MG63 (cell line): ENCODE measurements around the gene MASP1. TPM values are rescaled to one million over a fixed set of nuclear protein-coding genes. Genes with fewer than 3 reads are reported as not detected.
A peak's percentile ranks its signal among the peaks of the same experiment; 100 is the strongest.

Source experiments
- DNase-seq: peaks from one replicate; pipeline ENCODE4 v3.0.0-alpha.2; 2020
- H3K27me3 ChIP-seq: fragments of 250-450 bp; sonication (Bioruptor Pico); 2 replicates; pipeline ENCODE4 v1.5.1; 2020; ENCODE audit warnings: mild to moderate bottlenecking, moderate library complexity
- H3K36me3 ChIP-seq: fragments of 250-450 bp; sonication (Bioruptor Pico); 2 replicates; pipeline ENCODE4 v1.5.1; 2020; ENCODE audit warnings: mild to moderate bottlenecking, moderate library complexity
- H3K4me3 ChIP-seq: fragments of 250-450 bp; sonication (Bioruptor Pico); 2 replicates; pipeline ENCODE4 v1.5.1; 2020; ENCODE audit warnings: mild to moderate bottlenecking, moderate library complexity
- H3K9me3 ChIP-seq: fragments of 250-450 bp; sonication (Bioruptor Pico); 2 replicates; pipeline ENCODE4 v1.5.1; 2020; ENCODE audit warnings: mild to moderate bottlenecking, moderate library complexity
- total RNA-seq: library from RNA; depleted of rRNA; stranded (reverse); fragments of >200 nt; shearing (Covaris generic); gene quantifications from 2 replicates; pipeline ENCODE4 v1.2.3, GENCODE V29; 2014; ENCODE audit warnings: low replicate concordance

Gene MASP1
- total RNA-seq, 1 experiment from 2014 or later: 96.8 TPM

- no peaks in the 10 kb centered on the region for H3K27me3 ChIP-seq
- DNase-seq: no peak
- no peaks in the 10 kb centered on the region; the same call in 1 of the 2 replicates for H3K9me3 ChIP-seq
- no peak overlapping the region for H3K4me3 ChIP-seq
- H3K36me3 ChIP-seq: no peaks in the 10 kb centered on the region
These were observed 8.1 kb upstream of the MASP1 start for GRCh38 chr3:187299611-187300010.

- H3K9me3 ChIP-seq: no peaks in the 10 kb centered on the region; the same call in 1 of the 2 replicates
- DNase-seq: no peak
- no peak overlapping the region for H3K4me3 ChIP-seq
- no peaks in the 10 kb centered on the region for H3K36me3 ChIP-seq
- H3K27me3 ChIP-seq: no peaks in the 10 kb centered on the region
These were observed 5.4 kb upstream of the MASP1 start for GRCh38 chr3:187296911-187297310.

- H3K36me3 ChIP-seq: no peaks in the 10 kb centered on the region
- H3K4me3 ChIP-seq: no peak overlapping the region
- H3K9me3 ChIP-seq: no peaks in the 10 kb centered on the region
- no peak for DNase-seq
- no peaks in the 10 kb centered on the region for H3K27me3 ChIP-seq
These were observed 4.5 kb upstream of the MASP1 start for GRCh38 chr3:187296058-187296457.

- H3K9me3 ChIP-seq: no peaks in the 10 kb centered on the region
- H3K36me3 ChIP-seq: no peaks in the 10 kb centered on the region
- no peak overlapping the region for H3K4me3 ChIP-seq
- H3K27me3 ChIP-seq: no peaks in the 10 kb centered on the region
- DNase-seq: no peak
These were observed 3.9 kb upstream of the MASP1 start for GRCh38 chr3:187295316-187296034.

- H3K9me3 ChIP-seq: no peaks in the 10 kb centered on the region
- no peaks in the 10 kb centered on the region for H3K27me3 ChIP-seq
- no peak for DNase-seq
- no peaks in the 10 kb centered on the region for H3K36me3 ChIP-seq
- H3K4me3 ChIP-seq: no peak overlapping the region
These were observed 2.2 kb upstream of the MASP1 start for GRCh38 chr3:187293516-187294430.

- H3K9me3 ChIP-seq: no peaks in the 10 kb centered on the region
- peak; percentile 25 for DNase-seq
- peak overlapping the region; percentile 53; the same call in 1 of the 2 replicates for H3K4me3 ChIP-seq
- H3K36me3 ChIP-seq: 0 out of 2 replicates have a peak, but pooled peaks cover 2% of the 10 kb centered on the region
- H3K27me3 ChIP-seq: no peaks in the 10 kb centered on the region
These were observed 1.3 kb upstream of the MASP1 start for GRCh38 chr3:187292631-187293515.

- Histone ChIP-seq H3K36me3 (peaks cover 7% of the 10 kb centered on the region; the same call in 1 of the 2 replicates), H3K4me3 (peak overlapping the region; percentile 53)
- peak; percentile 32 for DNase-seq
These were observed 644 bp upstream of the MASP1 start for GRCh38 chr3:187292181-187292580.

GRCh38 chr3:187291001-187291511 lies 481 bp downstream of the MASP1 start:
- H3K36me3 ChIP-seq: peaks cover 14% of the 10 kb centered on the region
- H3K9me3 ChIP-seq: no peaks in the 10 kb centered on the region
- H3K4me3 ChIP-seq: peak overlapping the region; percentile 53
- DNase-seq: peak; percentile 74
- no peaks in the 10 kb centered on the region for H3K27me3 ChIP-seq

More at GRCh38 chr3:187292181-187292580, 644 bp upstream of the MASP1 start:
- no peaks in the 10 kb centered on the region for H3K27me3 ChIP-seq
- H3K9me3 ChIP-seq: no peaks in the 10 kb centered on the region

- H3K27me3 ChIP-seq: no peaks in the 10 kb centered on the region
- no peaks in the 10 kb centered on the region for H3K9me3 ChIP-seq
- DNase-seq: no peak
- peak overlapping the region; percentile 53 for H3K4me3 ChIP-seq
- peaks cover 20% of the 10 kb centered on the region for H3K36me3 ChIP-seq
These were observed 1.0 kb downstream of the MASP1 start for GRCh38 chr3:187290503-187290902.

DNA sequence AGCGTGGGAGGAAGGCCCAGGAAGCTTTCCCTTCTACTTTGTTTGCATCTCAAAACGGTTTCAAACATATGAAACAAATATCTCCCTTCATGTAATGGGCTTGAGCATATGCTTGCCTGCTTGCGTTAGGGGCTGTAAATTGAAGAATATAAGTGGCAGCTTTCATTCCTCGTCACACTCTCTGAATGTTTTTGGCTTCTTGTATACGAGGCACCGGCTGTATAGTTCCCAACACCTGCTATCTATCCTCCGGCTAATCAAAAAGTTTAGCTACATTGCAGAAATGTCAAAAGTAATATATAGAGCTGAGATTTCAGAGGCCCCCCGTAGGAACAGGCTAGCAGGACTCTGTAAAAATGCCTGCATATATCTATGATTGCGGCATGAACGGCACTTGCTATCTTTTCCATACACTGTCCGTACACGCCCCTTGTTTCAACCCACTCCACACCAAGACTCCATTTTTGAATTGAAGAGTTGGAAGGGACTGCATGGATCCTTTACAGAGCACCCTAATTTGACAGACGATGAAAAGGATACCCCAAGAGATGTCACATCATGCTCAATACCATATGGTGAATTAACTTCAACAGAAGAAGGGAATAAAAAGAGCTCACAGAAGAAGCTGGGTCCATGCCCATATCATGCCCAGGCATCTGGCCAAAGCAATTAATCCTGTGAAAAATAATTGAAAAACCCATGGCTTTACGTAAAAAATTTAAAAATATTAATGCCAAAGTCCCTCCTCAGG lies 2.5 kb downstream of the MASP1 start:
- no peak for DNase-seq
- peak overlapping the region; percentile 53 for H3K4me3 ChIP-seq
- H3K27me3 ChIP-seq: no peaks in the 10 kb centered on the region
- H3K9me3 ChIP-seq: no peaks in the 10 kb centered on the region
- peaks cover 31% of the 10 kb centered on the region for H3K36me3 ChIP-seq

DNA sequence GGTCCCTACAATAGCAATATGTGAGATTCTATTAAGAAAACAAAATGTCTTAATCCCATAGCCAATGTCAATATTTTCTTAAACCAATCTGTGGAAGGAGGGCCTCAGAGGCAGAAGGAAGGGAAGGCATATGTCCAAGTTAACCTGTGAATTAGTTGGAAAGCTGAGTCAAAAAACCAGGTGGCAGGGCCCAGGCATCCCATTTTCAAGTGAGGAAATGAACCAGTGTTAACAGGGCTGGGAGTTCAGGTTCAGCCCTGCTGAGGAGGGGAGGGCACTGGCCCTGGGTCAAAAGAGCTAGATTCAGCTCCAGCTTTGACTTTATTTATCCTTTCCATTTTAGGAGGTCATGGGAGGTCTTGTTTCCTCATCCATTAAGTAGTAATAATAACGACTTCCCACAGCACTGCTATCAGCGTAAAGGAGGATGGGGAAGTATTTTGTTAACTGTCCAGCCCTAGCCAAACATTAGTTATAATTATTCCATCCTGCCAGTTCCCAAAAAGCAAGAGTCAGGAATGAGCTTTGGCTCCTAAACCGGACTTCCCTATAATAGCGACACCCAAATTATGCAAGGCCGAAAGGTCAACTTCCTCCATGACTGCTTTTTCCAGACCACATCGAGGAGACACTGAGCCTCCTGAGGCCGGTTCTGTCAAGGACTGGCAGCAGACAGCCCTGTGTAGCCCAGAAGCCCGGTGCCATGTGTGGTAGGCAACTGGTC lies 3.2 kb downstream of the MASP1 start:
- no peaks in the 10 kb centered on the region for H3K27me3 ChIP-seq
- DNase-seq: no peak
- peaks cover 39% of the 10 kb centered on the region for H3K36me3 ChIP-seq
- no peaks in the 10 kb centered on the region for H3K9me3 ChIP-seq
- H3K4me3 ChIP-seq: no peak overlapping the region; the same call in 1 of the 2 replicates

DNA sequence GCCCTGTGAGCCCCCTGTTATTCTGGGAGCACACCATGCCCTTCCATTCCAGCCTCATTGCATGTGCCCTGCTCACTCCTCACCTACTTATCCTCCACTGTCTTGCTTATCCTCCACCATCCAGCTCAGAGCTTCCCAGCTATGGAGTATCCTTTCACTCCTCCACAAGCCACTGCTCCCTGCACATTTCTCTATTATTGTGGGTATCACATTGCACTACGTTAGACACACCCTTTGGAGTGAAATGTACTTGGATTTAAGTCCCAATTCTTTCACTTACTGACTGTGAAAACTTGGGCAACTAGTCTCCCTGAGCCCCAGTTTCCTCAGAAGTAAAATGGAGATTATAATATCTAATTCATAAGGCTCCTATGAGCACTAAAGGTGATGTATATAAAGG lies 4.3 kb downstream of the MASP1 start:
- DNase-seq: no peak
- Histone ChIP-seq H3K27me3 (no peaks in the 10 kb centered on the region), H3K4me3 (no peak overlapping the region), H3K36me3 (peaks cover 47% of the 10 kb centered on the region), H3K9me3 (no peaks in the 10 kb centered on the region)

GRCh38 chr3:187286467-187287059 lies 5.0 kb downstream of the MASP1 start:
- H3K9me3 ChIP-seq: no peaks in the 10 kb centered on the region
- no peaks in the 10 kb centered on the region for H3K27me3 ChIP-seq
- no peak overlapping the region for H3K4me3 ChIP-seq
- DNase-seq: peak; percentile 64
- peaks cover 51% of the 10 kb centered on the region for H3K36me3 ChIP-seq

GRCh38 chr3:187281191-187281714 lies 10.3 kb downstream of the MASP1 start:
- peak; percentile 81 for DNase-seq
- Histone ChIP-seq H3K36me3 (peaks cover 57% of the 10 kb centered on the region), H3K27me3 (no peaks in the 10 kb centered on the region), H3K9me3 (no peaks in the 10 kb centered on the region), H3K4me3 (no peak overlapping the region)

DNA sequence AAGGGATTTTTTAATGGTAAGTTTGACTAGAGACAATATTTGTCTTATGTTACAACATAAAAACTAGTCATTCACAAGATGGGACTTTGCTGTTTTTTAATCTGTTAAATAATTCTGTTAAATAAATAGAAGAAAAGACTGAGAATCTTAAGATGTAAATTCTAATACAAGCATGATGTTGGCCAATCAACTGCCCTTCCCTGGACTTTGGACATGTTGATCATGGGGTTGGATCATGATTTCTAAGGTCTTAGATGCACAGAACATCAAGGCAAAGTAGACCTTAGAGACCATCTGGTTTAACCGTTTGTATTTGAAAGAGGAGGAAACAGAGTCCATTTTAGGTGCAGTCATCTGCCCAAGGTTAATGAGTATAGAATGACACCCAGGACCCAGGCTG lies 10.9 kb downstream of the MASP1 start:
- no peaks in the 10 kb centered on the region for H3K9me3 ChIP-seq
- no peaks in the 10 kb centered on the region for H3K27me3 ChIP-seq
- peaks cover 57% of the 10 kb centered on the region for H3K36me3 ChIP-seq
- H3K4me3 ChIP-seq: no peak overlapping the region
- DNase-seq: no peak
